Neutrophil (primary cell): ENCODE data around the gene TMEM255B.

Experiments used
- H3K27ac ChIP-seq: fragments of 200-600 bp; sonication (generic); 2 replicates; pipeline ENCODE4 v1.5.1; 2016; ENCODE audit warnings: mild to moderate bottlenecking, moderate library complexity
- H3K27me3 ChIP-seq: fragments of 200-600 bp; sonication (generic); 2 replicates; pipeline ENCODE4 v1.6.0; 2016; ENCODE audit warnings: mild to moderate bottlenecking
- H3K36me3 ChIP-seq: fragments of 200-600 bp; sonication (generic); 2 replicates; pipeline ENCODE4 v1.5.1; 2017
- H3K4me1 ChIP-seq, 2 experiments: fragments of 200-600 bp in 1 of 2; sonication (generic) in 1 of 2; 1 replicate in 1 of 2; 2 replicates in 1 of 2; pipeline versions ENCODE4 v1.5.1 to v1.6.1; 2013 to 2016; ENCODE audit warnings: low read depth in 1 of 2, low read length in 1 of 2, mild to moderate bottlenecking in 1 of 2, moderate library complexity in 1 of 2; ENCODE audit not compliant: control insufficient read depth in 1 of 2, insufficient read depth in 1 of 2
- H3K4me3 ChIP-seq, 2 experiments: fragments of 200-600 bp in 1 of 2; sonication (generic) in 1 of 2; 1 replicate in 1 of 2; 2 replicates in 1 of 2; pipeline ENCODE4 v1.5.1; 2013 to 2016; ENCODE audit warnings: low read depth in 1 of 2, low read length in 1 of 2, mild to moderate bottlenecking in 1 of 2, moderate library complexity in 1 of 2
- H3K9me3 ChIP-seq: fragments of 200-600 bp; sonication (generic); 2 replicates; pipeline ENCODE4 v1.5.1; 2016
- CTCF ChIP-seq: fragments of 200-600 bp; sonication (generic); IDR thresholded peaks from 2 replicates; pipeline ENCODE4 v1.5.1; 2016; ENCODE audit warnings: antibody characterized with exemption

The TMEM255B gene

GRCh38 chr13:113850722-113851479 is 91.9 kb downstream of the TMEM255B start:
- no peak for TF ChIP-seq CTCF
- H3K36me3 ChIP-seq = no peaks in the 10 kb centered on the region
- no peaks in the 10 kb centered on the region for H3K9me3 ChIP-seq
- H3K27me3 ChIP-seq = peaks cover 50% of the 10 kb centered on the region
- no peak overlapping the region for H3K27ac ChIP-seq
- no peaks in the 10 kb centered on the region for H3K4me1 ChIP-seq
- H3K4me3 ChIP-seq = no peak overlapping the region

DNA sequence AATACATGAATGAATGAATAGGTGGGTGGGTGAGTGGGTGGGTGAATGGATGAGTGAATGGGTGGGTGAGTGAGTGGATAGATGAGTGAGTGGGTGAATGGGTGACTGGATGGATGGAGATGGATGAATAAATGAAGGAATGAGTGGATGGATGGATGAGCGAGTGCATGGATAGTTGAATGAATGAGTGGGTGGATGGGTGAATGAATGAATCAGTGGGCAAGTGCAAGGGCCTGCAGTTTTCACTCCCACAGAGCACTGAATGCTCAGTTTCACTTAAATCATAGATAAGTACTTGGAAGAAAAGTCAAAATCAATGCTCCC is 92.4 kb downstream of the TMEM255B start:
- no peaks in the 10 kb centered on the region for H3K4me1 ChIP-seq
- no peaks in the 10 kb centered on the region for H3K36me3 ChIP-seq
- peaks cover 45% of the 10 kb centered on the region for H3K27me3 ChIP-seq
- H3K4me3 ChIP-seq = no peak overlapping the region
- TF ChIP-seq CTCF = no peak
- H3K9me3 ChIP-seq = no peaks in the 10 kb centered on the region
- no peak overlapping the region for H3K27ac ChIP-seq

- no peaks in the 10 kb centered on the region for H3K9me3 ChIP-seq
- H3K4me3 ChIP-seq = no peak overlapping the region
- no peaks in the 10 kb centered on the region for H3K4me1 ChIP-seq
- no peak overlapping the region for H3K27ac ChIP-seq
- no peaks in the 10 kb centered on the region for H3K36me3 ChIP-seq
- no peak for TF ChIP-seq CTCF
- H3K27me3 ChIP-seq = peaks cover 42% of the 10 kb centered on the region
Observed at GRCh38 chr13:113851826-113852535, 93.0 kb downstream of the TMEM255B start.

DNA sequence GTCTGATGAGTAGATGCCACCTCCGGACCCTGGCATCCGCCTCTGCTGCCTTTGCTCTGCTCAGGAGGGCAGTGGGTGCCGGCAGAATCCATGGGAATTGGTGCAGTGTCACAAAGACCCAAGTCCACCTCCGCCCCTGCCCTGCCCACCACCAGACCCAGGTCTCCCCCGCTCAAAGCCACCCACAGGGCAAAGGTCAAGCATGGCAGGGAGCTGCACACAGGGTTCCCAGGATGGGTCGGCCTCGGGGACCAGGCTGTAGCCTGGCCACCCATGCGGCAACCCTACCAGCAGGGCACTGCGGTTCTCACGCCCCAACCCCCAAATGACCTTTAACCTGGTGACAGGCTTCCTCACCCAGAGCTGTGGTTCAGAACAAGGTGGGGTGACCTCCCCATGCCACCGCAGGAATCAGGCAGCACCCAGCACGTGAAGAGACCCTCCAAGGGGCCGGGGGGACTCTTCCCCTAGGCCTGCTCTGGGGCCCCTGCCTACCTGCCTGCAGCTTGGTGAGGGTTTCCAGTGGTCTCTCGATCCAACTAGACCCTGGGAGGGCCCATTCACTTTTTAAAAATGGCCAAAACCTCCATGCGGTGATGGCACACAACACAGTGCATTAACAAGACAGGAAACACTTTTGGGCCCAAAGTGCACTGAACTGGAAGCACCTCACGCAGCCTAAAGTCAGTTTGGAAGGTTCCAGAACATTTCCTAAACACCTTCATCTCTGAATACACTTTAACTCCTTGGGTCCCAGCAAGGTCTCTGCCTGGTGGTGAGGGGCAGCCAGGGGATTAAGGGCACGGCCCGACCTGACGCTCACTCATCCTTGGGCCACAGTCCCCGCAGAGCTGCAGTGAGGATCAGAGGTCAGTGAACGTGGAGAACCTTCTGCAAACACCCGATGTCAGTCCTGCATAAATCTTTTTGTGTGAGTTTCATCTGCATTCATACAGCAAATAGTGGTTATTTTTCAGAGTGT is 93.8 kb downstream of the TMEM255B start:
- H3K9me3 ChIP-seq = no peaks in the 10 kb centered on the region

More for the DNA sequence above, 93.8 kb downstream of the TMEM255B start:
- Histone ChIP-seq H3K36me3 (no peaks in the 10 kb centered on the region), H3K27me3 (peaks cover 37% of the 10 kb centered on the region), H3K4me1 (no peaks in the 10 kb centered on the region), H3K4me3 (no peak overlapping the region), H3K27ac (no peak overlapping the region)
- TF ChIP-seq CTCF = no peak
